ENCODE measurements around the gene RABGEF1.
"Not testable (repeated sequence)": the region's sequence is repeated elsewhere in the genome, so short reads cannot be mapped to it uniquely, and the experiment has no call there.

RABGEF1 gene

GRCh38 chr7:66776800-66777442, 36.4 kb downstream of the RABGEF1 start:
- H3K27ac ChIP-seq = no peak overlapping the region
- CTCF ChIA-PET = interaction anchor here (0.6 kb wide), 1 partner anchor 22 kb away, joined by 7 read pairs; no protein-coding TSS in a partner anchor
- DNase-seq (ENCODE audit: low spot score) = no peak
- no peak for TF ChIP-seq CTCF (conservative IDR thresholded peaks at IDR 0.05; ENCODE audit: low read depth)
- POLR2A ChIA-PET (ENCODE audit: low non-redundant PET) = no interaction called here

DNA sequence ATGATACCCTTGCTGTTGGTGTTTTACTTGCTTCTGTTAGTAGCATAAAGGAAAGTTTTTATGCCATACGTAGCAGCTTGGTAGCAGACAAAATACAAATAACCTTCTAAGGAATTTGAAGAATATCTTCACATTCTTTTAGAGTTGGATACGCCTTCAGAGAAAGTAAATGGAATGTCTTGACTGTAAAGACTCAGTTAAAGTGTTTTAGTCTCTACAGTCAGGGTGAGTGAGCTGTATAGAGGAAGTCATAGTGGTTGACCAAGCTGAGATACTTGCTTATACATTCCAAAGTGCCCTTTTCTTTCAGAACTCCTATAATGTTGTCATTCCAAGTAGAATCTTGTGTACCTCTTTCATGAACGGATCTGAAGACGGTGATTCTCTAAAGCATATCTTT, 37.7 kb downstream of the RABGEF1 start:
- no peak for TF ChIP-seq CTCF (conservative IDR thresholded peaks at IDR 0.05; ENCODE audit: low read depth)
- DNase-seq (ENCODE audit: low spot score) = no peak
- H3K27ac ChIP-seq = no peak overlapping the region
- POLR2A ChIA-PET (ENCODE audit: low non-redundant PET) = no interaction called here
- CTCF ChIA-PET = no interaction called here

DNA sequence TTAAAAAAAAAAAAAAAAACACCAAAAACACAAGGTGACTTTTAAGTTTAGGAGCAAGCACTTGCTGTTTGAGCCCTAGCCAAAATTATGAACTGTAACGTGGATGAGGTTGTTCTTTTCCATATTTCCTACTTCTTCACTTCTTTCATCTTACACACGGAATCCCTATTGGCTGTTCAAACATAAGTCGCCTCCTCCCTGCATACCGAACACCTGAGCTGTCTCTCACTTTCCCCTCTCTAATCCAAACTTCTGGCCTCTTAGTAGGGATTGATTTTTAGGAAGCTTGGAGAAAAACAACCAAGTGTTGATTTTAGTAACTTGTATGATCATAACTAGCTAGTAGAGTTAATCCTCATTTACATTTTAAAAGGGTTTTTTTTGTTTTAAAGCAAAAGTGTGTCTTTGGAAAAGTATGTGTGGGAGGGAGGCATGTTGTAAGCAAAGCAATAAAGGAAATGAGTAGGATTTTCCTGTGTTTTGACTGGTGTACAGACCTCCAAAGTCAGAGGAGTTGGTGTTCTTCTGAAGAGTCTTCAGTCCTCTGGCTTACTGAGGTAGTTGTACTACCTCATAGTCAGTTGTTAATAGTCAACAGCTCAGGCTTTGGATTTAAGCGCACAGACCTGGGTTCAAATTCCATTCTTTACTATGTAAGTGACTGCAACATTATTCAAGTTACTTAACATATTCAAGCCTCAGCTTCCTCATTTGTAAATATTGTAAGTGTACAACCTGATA, 39.3 kb downstream of the RABGEF1 start:
- TF ChIP-seq CTCF (conservative IDR thresholded peaks at IDR 0.05; ENCODE audit: low read depth) = no peak
- ChIA-PET POLR2A (ENCODE audit: low non-redundant PET) (no interaction called here), CTCF (no interaction called here)
- DNase-seq (ENCODE audit: low spot score) = peak; percentile 46
- H3K27ac ChIP-seq = 0 out of 2 replicates have a peak overlapping the region, but pooled peaks have one; percentile 5

- CTCF ChIA-PET = interaction anchor here (0.6 kb wide), 1 partner anchor 365 kb away, joined by 3 read pairs; no protein-coding TSS in a partner anchor
- no peak for TF ChIP-seq CTCF (conservative IDR thresholded peaks at IDR 0.05; ENCODE audit: low read depth)
- DNase-seq (ENCODE audit: low spot score) = no peak
- POLR2A ChIA-PET (ENCODE audit: low non-redundant PET) = no interaction called here
- no peak overlapping the region for H3K27ac ChIP-seq
These were observed 41.0 kb downstream of the RABGEF1 start for GRCh38 chr7:66781408-66782090.

DNA sequence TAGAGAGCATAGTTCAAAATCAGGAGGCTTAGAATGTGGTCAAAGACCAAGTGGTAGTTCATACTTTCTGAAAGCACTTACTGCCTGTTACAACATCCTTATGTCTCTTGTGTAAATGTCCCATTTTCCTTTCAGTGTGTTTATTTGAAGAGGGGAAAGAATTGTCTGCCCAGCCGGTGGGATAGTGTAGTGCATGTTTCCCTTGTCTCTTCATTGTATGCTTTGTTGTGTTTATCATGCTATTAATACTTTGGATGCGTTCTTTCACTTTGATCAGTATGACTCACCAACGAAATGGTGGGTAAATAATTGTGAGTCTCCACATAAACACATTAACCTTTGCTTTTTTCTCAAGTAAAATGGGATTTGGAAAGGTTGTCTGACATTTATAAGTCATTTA, 42.3 kb downstream of the RABGEF1 start:
- H3K27ac ChIP-seq; CTCF ChIA-PET; DNase-seq (ENCODE audit: low spot score); POLR2A ChIA-PET (ENCODE audit: low non-redundant PET): not testable (repeated sequence)

DNA sequence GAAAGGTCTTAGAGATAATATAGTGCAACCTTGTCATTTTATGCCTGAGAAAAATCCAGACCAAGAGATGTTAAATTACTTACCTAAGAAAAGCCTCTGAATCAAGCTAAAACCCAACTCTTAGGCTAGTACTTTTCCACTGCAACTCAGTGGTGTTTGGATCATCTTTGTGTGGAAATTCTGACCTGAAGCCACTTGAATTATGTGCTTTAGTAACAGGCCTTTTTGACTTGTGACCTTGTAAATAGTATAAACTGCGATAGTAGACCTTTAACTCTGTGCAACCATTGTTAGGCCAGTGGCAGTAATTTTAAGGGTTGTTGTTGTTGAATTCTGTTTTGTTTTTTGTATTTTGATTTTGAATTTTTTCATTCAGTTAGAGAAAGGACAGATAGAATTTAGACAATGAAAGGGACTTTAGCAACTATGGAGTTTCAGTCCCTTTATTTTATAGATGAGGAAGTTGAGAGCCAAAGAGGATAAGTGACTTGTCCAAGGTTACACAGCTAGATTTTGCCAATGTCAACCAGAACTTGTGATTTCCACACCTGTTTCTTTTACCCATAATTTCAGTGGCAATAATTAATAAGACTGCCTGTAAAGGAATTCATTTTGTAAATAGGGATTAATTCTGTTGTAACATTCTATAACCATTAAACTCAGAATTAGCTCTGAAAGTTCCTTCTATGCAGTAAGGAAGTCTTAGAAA, 43.5 kb downstream of the RABGEF1 start:
- DNase-seq (ENCODE audit: low spot score); CTCF ChIA-PET; POLR2A ChIA-PET (ENCODE audit: low non-redundant PET): not testable (repeated sequence)

DNA sequence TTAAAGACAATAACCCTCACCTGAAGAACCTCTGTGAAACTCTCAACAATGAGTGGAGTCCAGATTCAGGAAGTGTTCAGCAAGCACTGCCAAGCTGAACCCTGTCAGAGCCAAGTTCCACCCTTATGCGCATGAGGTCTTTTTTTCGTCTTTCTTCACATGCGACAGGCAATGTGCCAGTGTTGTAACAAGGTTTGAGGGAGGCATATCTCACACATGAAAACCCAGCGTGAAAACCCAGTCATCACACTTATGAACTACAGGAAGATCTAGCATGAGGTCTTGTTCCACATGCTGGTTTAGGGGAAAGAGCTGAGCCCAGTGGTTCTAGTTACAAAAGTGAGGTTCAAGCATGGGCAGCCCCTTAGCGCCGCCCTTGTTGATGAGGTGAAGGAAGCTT, 49.7 kb downstream of the RABGEF1 start:
- no peak overlapping the region for H3K27ac ChIP-seq
- CTCF ChIA-PET = no interaction called here
- POLR2A ChIA-PET (ENCODE audit: low non-redundant PET) = no interaction called here
- no peak for DNase-seq (ENCODE audit: low spot score)
- no peak for TF ChIP-seq CTCF (conservative IDR thresholded peaks at IDR 0.05; ENCODE audit: low read depth)

More for the DNA sequence above, 43.5 kb downstream of the RABGEF1 start:
- H3K27ac ChIP-seq = not testable (repeated sequence)
